CD4-positive, alpha-beta T cell (primary cell): ENCODE results near the gene CD44. TPM values are rescaled to one million over a fixed set of nuclear protein-coding genes. Genes with fewer than 3 reads are reported as not detected.

ENCODE experiments used
- ATAC-seq: fragments of 200-7000 bp; cut with Tn5 transposase; one replicate; pipeline ENCODE4 v1.10.0; 2022; ENCODE audit warnings: mild to moderate bottlenecking; ENCODE audit not compliant: poor library complexity
- CTCF ChIA-PET: fragments of 350-600 bp; sonication (Branson Sonifier 250); formaldehyde crosslinking; loops from one replicate; lab custom pipeline; 2021; ENCODE audit warnings: antibody characterized with exemption, inconsistent platforms; lab: Charles Lee
- POLR2A ChIA-PET: fragments of 350-600 bp; sonication (Branson Sonifier 250); formaldehyde crosslinking; loops from one replicate; lab custom pipeline; 2021; ENCODE audit warnings: antibody characterized with exemption, inconsistent platforms; lab: Charles Lee
- DNase-seq, 14 experiments: peaks; one replicate each; pipeline ENCODE4 v3.0.0-alpha.2; 2013 to 2020; ENCODE audit warnings: mixed read lengths in 2 of 14
- H3K27ac ChIP-seq, 2 donors: one replicate each; pipeline versions ENCODE4 v1.5.1 to v1.7.0; 2013; ENCODE audit warnings: low read length in 2 of 2, low read depth in 1 of 2, mild to moderate bottlenecking in 1 of 2
- H3K27me3 ChIP-seq, 2 experiments: 1 replicate in 1 of 2; 2 replicates in 1 of 2; pipeline versions ENCODE4 v1.6.1 to v1.7.0; 2013; ENCODE audit warnings: low read length in 2 of 2, control low read depth in 1 of 2, mild to moderate bottlenecking in 1 of 2, moderate library complexity in 1 of 2; ENCODE audit not compliant: insufficient read depth in 2 of 2, control insufficient read depth in 1 of 2
- H3K36me3 ChIP-seq: one replicate; pipeline ENCODE4 v1.6.1; 2013; ENCODE audit warnings: low read length, control low read depth; ENCODE audit not compliant: insufficient read depth
- H3K4me1 ChIP-seq: one replicate; pipeline ENCODE4 v1.6.1; 2013; ENCODE audit warnings: low read length, control low read depth; ENCODE audit not compliant: insufficient read depth
- H3K4me3 ChIP-seq: one replicate; pipeline ENCODE4 v1.5.1; 2013; ENCODE audit warnings: mild to moderate bottlenecking, low read length, moderate library complexity
- H3K9me3 ChIP-seq, 2 experiments: 1 replicate in 1 of 2; 2 replicates in 1 of 2; pipeline versions ENCODE4 v1.6.1 to v1.7.0; 2013; ENCODE audit warnings: low read length in 2 of 2, mild to moderate bottlenecking in 2 of 2, control low read depth in 1 of 2, moderate library complexity in 1 of 2; ENCODE audit not compliant: control insufficient read depth in 1 of 2, insufficient read depth in 1 of 2
- H3K27ac Mint-ChIP-seq: one replicate; pipeline ENCODE4 v1.8.0; 2020; ENCODE audit warnings: mixed read lengths
- H3K27me3 Mint-ChIP-seq: one replicate; pipeline ENCODE4 v1.8.0; 2021; ENCODE audit warnings: mixed read lengths
- H3K36me3 Mint-ChIP-seq: one replicate; pipeline ENCODE4 v1.8.0; 2021; ENCODE audit warnings: low read depth, mixed read lengths
- H3K4me1 Mint-ChIP-seq: one replicate; pipeline ENCODE4 v1.8.0; 2021; ENCODE audit warnings: low read depth, mixed read lengths
- H3K4me3 Mint-ChIP-seq: one replicate; pipeline ENCODE4 v1.8.0; 2020; ENCODE audit warnings: mild to moderate bottlenecking, mixed read lengths
- H3K9me3 Mint-ChIP-seq: one replicate; pipeline ENCODE4 v1.8.0; 2020; ENCODE audit warnings: mixed read lengths
- CTCF ChIP-seq: fragments of 200-600 bp; IDR thresholded peaks from one replicate; pipeline ENCODE4 v1.8.0; 2022; ENCODE audit warnings: antibody characterized with exemption, mild to moderate bottlenecking
- intact Hi-C, 2 experiments: fragments of 100-400 bp; cut with DNase I in 1 of 2; cut with micrococcal nuclease in 1 of 2; formaldehyde crosslinking; loops; one replicate each; pipeline versions ENCODE4 v1.15.1 to v1.9.0; 2023 to 2025; cut with DNase I, micrococcal nuclease
- total RNA-seq, 174 experiments: library from RNA in 2 of 174; stranded (reverse) in 2 of 174; gene quantifications; one replicate each; pipeline ENCODE4 v1.2.3 and lab custom pipeline; 2021 to 2026

Gene CD44
- total RNA-seq, 2 experiments from 2014 or later = 1,283 to 1,330 TPM

GRCh38 chr11:35134403-35135148 is 4.4 kb upstream of the CD44 start:
- intact Hi-C loops = loop anchor here in 1 of 2 experiments (5.0 kb wide), 1 partner anchor 137 kb away; no protein-coding TSS in a partner anchor
- no peak for TF ChIP-seq CTCF
- Histone ChIP-seq H3K36me3 (no peaks in the 10 kb centered on the region), H3K27me3 (no peaks in the 10 kb centered on the region), H3K4me1 (peaks cover 14% of the 10 kb centered on the region), H3K27ac (no peak overlapping the region), H3K9me3 (no peaks in the 10 kb centered on the region), H3K4me3 (no peak overlapping the region)
- H3K9me3 Mint-ChIP-seq = no peaks in the 10 kb centered on the region
- H3K27ac Mint-ChIP-seq = no peak overlapping the region
- ChIA-PET CTCF (no interaction called here), POLR2A (interaction anchor here (0.6 kb wide), 1 partner anchor 74 kb away, joined by 3 read pairs; no protein-coding TSS in a partner anchor)
- no peaks in the 10 kb centered on the region for H3K27me3 Mint-ChIP-seq
- H3K4me3 Mint-ChIP-seq = no peak overlapping the region
- H3K36me3 Mint-ChIP-seq = peaks cover 19% of the 10 kb centered on the region
- H3K4me1 Mint-ChIP-seq = peaks cover 56% of the 10 kb centered on the region
- no peak for ATAC-seq
- DNase-seq = no peak

GRCh38 chr11:35135222-35135621 is 3.7 kb upstream of the CD44 start:
- Mint-ChIP-seq H3K4me1 (peaks cover 56% of the 10 kb centered on the region), H3K36me3 (peaks cover 25% of the 10 kb centered on the region), H3K27me3 (no peaks in the 10 kb centered on the region), H3K4me3 (peak overlapping the region; percentile 11), H3K27ac (no peak overlapping the region), H3K9me3 (no peaks in the 10 kb centered on the region)
- ATAC-seq = no peak
- intact Hi-C loops = loop anchor here in 1 of 2 experiments (5.0 kb wide), 1 partner anchor 138 kb away; no protein-coding TSS in a partner anchor
- no peaks in the 10 kb centered on the region for H3K9me3 ChIP-seq
- no peak overlapping the region for H3K4me3 ChIP-seq
- no peak for TF ChIP-seq CTCF
- DNase-seq = no peak
- no peak overlapping the region for H3K27ac ChIP-seq
- no peaks in the 10 kb centered on the region for H3K36me3 ChIP-seq
- peaks cover 14% of the 10 kb centered on the region for H3K4me1 ChIP-seq
- POLR2A ChIA-PET = interaction anchor here (1.0 to 1.2 kb wide), 2 partner anchors 57 to 90 kb away, joined by 3 to 4 read pairs; no protein-coding TSS in a partner anchor
- CTCF ChIA-PET = no interaction called here
- no peaks in the 10 kb centered on the region for H3K27me3 ChIP-seq

GRCh38 chr11:35136311-35136710 is 2.7 kb upstream of the CD44 start:
- no peaks in the 10 kb centered on the region for H3K9me3 ChIP-seq
- peaks cover 52% of the 10 kb centered on the region for H3K4me1 Mint-ChIP-seq
- no peaks in the 10 kb centered on the region for H3K27me3 ChIP-seq
- no peaks in the 10 kb centered on the region for H3K9me3 Mint-ChIP-seq
- no peaks in the 10 kb centered on the region for H3K36me3 ChIP-seq
- ChIA-PET POLR2A (interaction anchor here (1.2 kb wide), 1 partner anchor 58 kb away, joined by 3 read pairs; no protein-coding TSS in a partner anchor), CTCF (no interaction called here)
- DNase-seq (no peak), ATAC-seq (no peak)
- no peak overlapping the region for H3K27ac Mint-ChIP-seq
- TF ChIP-seq CTCF = no peak
- intact Hi-C loops = loop anchor here in 1 of 2 experiments (2.0 to 5.0 kb wide), 2 partner anchors 48 to 139 kb away; no protein-coding TSS in a partner anchor
- peaks cover 18% of the 10 kb centered on the region for H3K4me1 ChIP-seq
- no peak overlapping the region for H3K4me3 ChIP-seq
- H3K4me3 Mint-ChIP-seq = no peak overlapping the region
- no peaks in the 10 kb centered on the region for H3K27me3 Mint-ChIP-seq
- H3K36me3 Mint-ChIP-seq = peaks cover 35% of the 10 kb centered on the region
- H3K27ac ChIP-seq = no peak overlapping the region
